ENCODE results near the gene IL12RB2. TPM values are rescaled to one million over a fixed set of nuclear protein-coding genes. Genes with fewer than 3 reads are reported as not detected.

IL12RB2 gene
- total and polyA plus RNA-seq, 2 donors (not counting 3 experiments of a cell fraction or from before 2014, with no cell fraction given), result 0.42 TPM; not detected in 1

DNA sequence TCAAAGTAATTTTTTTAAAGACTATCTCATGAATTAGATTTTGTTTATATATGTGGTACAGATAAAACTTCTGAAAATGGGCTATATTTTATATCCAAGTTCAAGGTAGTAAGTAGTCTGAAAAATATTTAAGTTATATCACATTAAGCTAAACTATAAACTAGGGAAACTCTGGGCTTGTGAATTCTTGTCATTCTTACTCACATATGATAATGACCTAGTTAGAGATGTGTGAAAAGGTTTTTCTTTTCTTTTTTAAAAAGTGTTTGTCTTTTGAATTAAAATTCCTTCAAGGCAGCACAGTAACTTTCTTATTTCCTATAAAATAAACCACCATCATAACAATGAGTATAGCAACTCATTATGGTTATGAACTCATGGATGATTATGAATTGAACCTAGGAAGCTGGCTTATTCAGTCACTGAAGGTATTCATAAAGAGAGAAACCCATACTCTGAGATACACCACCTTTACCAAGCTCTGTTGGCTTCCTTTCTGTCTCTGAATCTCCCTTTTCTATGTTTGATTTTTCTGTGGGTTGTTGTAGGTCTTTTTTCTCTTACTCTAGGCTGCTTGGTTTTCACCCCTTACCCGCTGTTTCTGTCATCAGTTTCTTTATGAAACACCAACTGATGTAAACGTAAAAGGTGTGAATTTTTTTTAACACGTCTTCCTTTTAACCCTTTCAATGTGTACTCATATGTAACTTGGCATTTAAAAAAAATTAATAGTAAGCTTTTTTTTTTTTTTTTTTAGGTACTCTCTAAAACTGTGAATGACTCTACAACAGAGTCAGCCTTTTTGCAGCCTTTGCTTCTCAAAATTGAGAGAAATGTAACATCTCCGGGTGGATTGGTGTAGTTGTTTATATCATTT, 25.2 kb downstream of the IL12RB2 start:
- FAIRE-seq (no peak), DNase-seq (ENCODE audit: low read depth, low spot score) (no peak)
- Histone ChIP-seq H3K27me3 (ENCODE audit: control insufficient read depth in 2 of 2, insufficient read depth in 2 of 2, low read length in 2 of 2) (peaks cover 3 to 6% of the 10 kb centered on the region in 2 experiments), H3K4me3 (replicated peaks in 1 of 3; ENCODE audit: insufficient read depth in 1 of 3, low read depth in 1 of 3, low read length in 3 of 3) (no peak overlapping the region), H4K20me1 (replicated peaks; ENCODE audit: control insufficient read depth, extremely low read depth, insufficient read depth, low read length) (no peaks in the 10 kb centered on the region), H3K79me2 (ENCODE audit: control insufficient read depth, insufficient read depth, low read length) (no peaks in the 10 kb centered on the region), H3K36me3 (ENCODE audit: control insufficient read depth in 2 of 2, extremely low read depth in 1 of 2, insufficient read depth in 2 of 2, low read length in 2 of 2) (no peaks in the 10 kb centered on the region), H3K9me3 (replicated peaks; ENCODE audit: control insufficient read depth, insufficient read depth, low read length) (no peaks in the 10 kb centered on the region), H3K4me1 (ENCODE audit: control insufficient read depth, extremely low read depth, insufficient read depth, low read length) (no peaks in the 10 kb centered on the region), H3K9me1 (replicated peaks; ENCODE audit: control insufficient read depth, extremely low read depth, insufficient read depth, low read length) (no peaks in the 10 kb centered on the region), H3K9ac (replicated peaks; ENCODE audit: extremely low read depth, insufficient read depth, low read length) (no peak overlapping the region), H3K27ac (ENCODE audit: insufficient read depth, low read depth, low read length) (no peak overlapping the region), H2AFZ (ENCODE audit: low read depth, low read length) (no peak overlapping the region), H3K4me2 (ENCODE audit: insufficient read depth, low read length) (no peak overlapping the region)
- CTCF ChIA-PET, result interaction anchor here (0.7 to 4.9 kb wide), 7 partner anchors 14 to 168 kb away, joined by 3 to 28 read pairs (median 4); no protein-coding TSS in a partner anchor
- dilution Hi-C loops (cut with MboI; ENCODE audit: extremely low pct_ligation_motif_present, low sequenced_read_pairs) (no loop called here), intact Hi-C loops (cut with micrococcal nuclease) (no loop called here)
- TF ChIP-seq MAX (IDR thresholded peaks at IDR 0.05; ENCODE audit: insufficient read depth, insufficient read length) (no peak), JUN (IDR thresholded peaks at IDR 0.05; ENCODE audit: borderline replicate concordance, insufficient read depth, insufficient read length, low read depth) (no peak), FOS (IDR thresholded peaks at IDR 0.05; ENCODE audit: borderline replicate concordance, insufficient read depth, low read length) (no peak), MYC (IDR thresholded peaks at IDR 0.05; ENCODE audit: low read depth, low read length) (no peak)
- no TSS peak for BruUV-seq (replicated peaks)
- POLR2A ChIA-PET, result no interaction called here

GRCh38 chr1:67333603-67334002, 25.9 kb downstream of the IL12RB2 start:
- no peak for DNase-seq (ENCODE audit: low read depth, low spot score)
- Histone ChIP-seq H3K4me2 (ENCODE audit: insufficient read depth, low read length) (no peak overlapping the region), H3K79me2 (ENCODE audit: control insufficient read depth, insufficient read depth, low read length) (no peaks in the 10 kb centered on the region), H3K27ac (ENCODE audit: insufficient read depth, low read depth, low read length) (no peak overlapping the region), H4K20me1 (replicated peaks; ENCODE audit: control insufficient read depth, extremely low read depth, insufficient read depth, low read length) (no peaks in the 10 kb centered on the region), H2AFZ (ENCODE audit: low read depth, low read length) (no peak overlapping the region), H3K4me3 (replicated peaks in 1 of 3; ENCODE audit: insufficient read depth in 1 of 3, low read depth in 1 of 3, low read length in 3 of 3) (no peak overlapping the region), H3K9me3 (replicated peaks; ENCODE audit: control insufficient read depth, insufficient read depth, low read length) (no peaks in the 10 kb centered on the region), H3K27me3 (ENCODE audit: control insufficient read depth in 2 of 2, insufficient read depth in 2 of 2, low read length in 2 of 2) (peaks cover 3 to 6% of the 10 kb centered on the region in 2 experiments), H3K36me3 (ENCODE audit: control insufficient read depth in 2 of 2, extremely low read depth in 1 of 2, insufficient read depth in 2 of 2, low read length in 2 of 2) (no peaks in the 10 kb centered on the region), H3K9me1 (replicated peaks; ENCODE audit: control insufficient read depth, extremely low read depth, insufficient read depth, low read length) (no peaks in the 10 kb centered on the region), H3K9ac (replicated peaks; ENCODE audit: extremely low read depth, insufficient read depth, low read length) (no peak overlapping the region), H3K4me1 (ENCODE audit: control insufficient read depth, extremely low read depth, insufficient read depth, low read length) (no peaks in the 10 kb centered on the region)
- dilution Hi-C loops (cut with MboI; ENCODE audit: extremely low pct_ligation_motif_present, low sequenced_read_pairs) (no loop called here), intact Hi-C loops (cut with micrococcal nuclease) (no loop called here)
- TF ChIP-seq MYC (IDR thresholded peaks at IDR 0.05; ENCODE audit: low read depth, low read length) (no peak), POLR2A (IDR thresholded peaks at IDR 0.05; ENCODE audit: low read depth, low read length) (no peak), GATA2 (IDR thresholded peaks at IDR 0.05; ENCODE audit: insufficient read depth, insufficient read length, low read depth, low read length) (no peak), JUN (IDR thresholded peaks at IDR 0.05; ENCODE audit: borderline replicate concordance, insufficient read depth, insufficient read length, low read depth) (no peak), POLR2AphosphoS5 (IDR thresholded peaks at IDR 0.05; ENCODE audit: insufficient read depth, low read depth, low read length) (no peak), EZH2 (IDR thresholded peaks at IDR 0.05; ENCODE audit: borderline replicate concordance, low read depth, low read length, severe bottlenecking) (no peak), FOS (IDR thresholded peaks at IDR 0.05; ENCODE audit: borderline replicate concordance, insufficient read depth, low read length) (no peak), MAX (IDR thresholded peaks at IDR 0.05; ENCODE audit: insufficient read depth, insufficient read length) (no peak)
- TF ChIP-seq, protein P1, sequence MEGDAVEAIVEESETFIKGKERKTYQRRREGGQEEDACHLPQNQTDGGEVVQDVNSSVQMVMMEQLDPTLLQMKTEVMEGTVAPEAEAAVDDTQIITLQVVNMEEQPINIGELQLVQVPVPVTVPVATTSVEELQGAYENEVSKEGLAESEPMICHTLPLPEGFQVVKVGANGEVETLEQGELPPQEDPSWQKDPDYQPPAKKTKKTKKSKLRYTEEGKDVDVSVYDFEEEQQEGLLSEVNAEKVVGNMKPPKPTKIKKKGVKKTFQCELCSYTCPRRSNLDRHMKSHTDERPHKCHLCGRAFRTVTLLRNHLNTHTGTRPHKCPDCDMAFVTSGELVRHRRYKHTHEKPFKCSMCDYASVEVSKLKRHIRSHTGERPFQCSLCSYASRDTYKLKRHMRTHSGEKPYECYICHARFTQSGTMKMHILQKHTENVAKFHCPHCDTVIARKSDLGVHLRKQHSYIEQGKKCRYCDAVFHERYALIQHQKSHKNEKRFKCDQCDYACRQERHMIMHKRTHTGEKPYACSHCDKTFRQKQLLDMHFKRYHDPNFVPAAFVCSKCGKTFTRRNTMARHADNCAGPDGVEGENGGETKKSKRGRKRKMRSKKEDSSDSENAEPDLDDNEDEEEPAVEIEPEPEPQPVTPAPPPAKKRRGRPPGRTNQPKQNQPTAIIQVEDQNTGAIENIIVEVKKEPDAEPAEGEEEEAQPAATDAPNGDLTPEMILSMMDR (IDR thresholded peaks at IDR 0.05; ENCODE audit: extremely low read depth in 1 of 2, insufficient read depth in 1 of 2, low read depth in 1 of 2, low read length in 2 of 2), result no peak
- FAIRE-seq, result no peak
- no TSS peak for BruUV-seq (replicated peaks)
- ChIA-PET POLR2A (no interaction called here), CTCF (interaction anchor here (0.7 to 4.9 kb wide), 8 partner anchors 13 to 167 kb away, joined by 3 to 28 read pairs (median 4); no protein-coding TSS in a partner anchor)

All from endothelial cell of umbilical vein (primary cell).